ENCODE results near the gene CARMIL1. TPM values are rescaled to one million over a fixed set of nuclear protein-coding genes. Genes with fewer than 3 reads are reported as not detected.

CARMIL1 gene
- total and polyA plus RNA-seq, 10 of the 15 experiments (the other 5 are each of a cell fraction or from before 2014, with no cell fraction given): 6.4 to 18.1 (median 10.3) TPM

GRCh38 chr6:25478973-25479372 lies 199.8 kb downstream of the CARMIL1 start (continued):
- TF ChIP-seq NR2C2 (IDR thresholded peaks at IDR 0.05; ENCODE audit: borderline replicate concordance, control insufficient read depth, insufficient read length, low read depth) (no peak), JUNB (IDR thresholded peaks at IDR 0.05) (no peak), TCF12 (IDR thresholded peaks at IDR 0.05; ENCODE audit: low read depth, low read length) (no peak), CHD4 (IDR thresholded peaks at IDR 0.05) (no peak), ZSCAN29 (IDR thresholded peaks at IDR 0.05) (no peak), SREBF2 (IDR thresholded peaks at IDR 0.05; ENCODE audit: low read length) (no peak), BHLHE40 (IDR thresholded peaks at IDR 0.05; ENCODE audit: borderline replicate concordance in 1 of 2, low read depth in 2 of 2, low read length in 1 of 2) (no peak)

- Histone ChIP-seq H3K36me3 (ENCODE audit: control insufficient read depth in 2 of 2, insufficient read depth in 2 of 2, low read length in 1 of 2) (no peaks in the 10 kb centered on the region; a peak in 1 of 4 replicates), H4K20me1 (ENCODE audit: control insufficient read depth, insufficient read depth) (no peaks in the 10 kb centered on the region), H3K4me1 (ENCODE audit: control insufficient read depth, insufficient read depth, low read length) (no peaks in the 10 kb centered on the region), H3K9me3 (replicated peaks; ENCODE audit: control insufficient read depth, insufficient read depth, low read length) (no peaks in the 10 kb centered on the region), H2AFZ (ENCODE audit: control insufficient read depth, low read depth, low read length) (no peak overlapping the region), H3K4me3 (no peak overlapping the region), H3K9ac (ENCODE audit: control insufficient read depth, insufficient read depth, low read length) (no peak overlapping the region), H3K79me2 (ENCODE audit: control insufficient read depth, insufficient read depth, low read length) (no peaks in the 10 kb centered on the region), H3K27me3 (replicated peaks in 1 of 2; ENCODE audit: control insufficient read depth in 2 of 2, insufficient read depth in 2 of 2, low read length in 1 of 2) (no peaks in the 10 kb centered on the region), H3K27ac (ENCODE audit: control insufficient read depth, insufficient read depth) (no peak overlapping the region), H3K4me2 (ENCODE audit: control insufficient read depth, insufficient read depth) (no peak overlapping the region)
- ChIA-PET POLR2A (interaction anchor here (0.7 kb wide), 1 partner anchor 28 kb away, joined by 4 read pairs; no protein-coding TSS in a partner anchor), RAD21 (ENCODE audit: unreplicated experiment) (no interaction called here), SMC1A (ENCODE audit: uncharacterized antibody, unreplicated experiment) (interaction anchor here (0.8 to 3.0 kb wide), 5 partner anchors 10 to 216 kb away, joined by 3 to 13 read pairs (median 3); no protein-coding TSS in a partner anchor), CTCF (interaction anchor here (1.2 to 6.7 kb wide), 4 partner anchors 9 to 216 kb away, joined by 4 to 37 read pairs (median 5); no protein-coding TSS in a partner anchor)
- in situ Hi-C loops (cut with MboI): no loop called here
- no TSS peak for BruUV-seq (replicated peaks)
- intact Hi-C loops (cut with micrococcal nuclease; ENCODE audit: unreplicated experiment): no loop called here
- FAIRE-seq: no peak
- no peak for ATAC-seq
- 0% methylated on average over 1 of the region's 1 CpG for WGBS (ENCODE audit: insufficient coverage, insufficient replicate concordance, low lambda C conversion rate, missing lambda C conversion rate)
- no peak for DNase-seq (ENCODE audit: low read depth, low spot score)
- TF ChIP-seq NFYA (IDR thresholded peaks at IDR 0.05; ENCODE audit: borderline replicate concordance, low read depth, low read length) (no peak), NBN (IDR thresholded peaks at IDR 0.05) (no peak), ZBTB4 (CRISPR knock-in tag; IDR thresholded peaks at IDR 0.05) (no peak), IRF5 (IDR thresholded peaks at IDR 0.05; ENCODE audit: borderline replicate concordance) (no peak), HDAC2 (IDR thresholded peaks at IDR 0.05) (no peak), CHD2 (IDR thresholded peaks at IDR 0.05; ENCODE audit: borderline replicate concordance, low read depth, low read length) (no peak), CEBPB (IDR thresholded peaks at IDR 0.05; ENCODE audit: borderline replicate concordance in 1 of 2, low read depth in 2 of 2, low read length in 2 of 2) (no peak), BACH1 (IDR thresholded peaks at IDR 0.05; ENCODE audit: borderline replicate concordance) (no peak)
- TF ChIP-seq, protein P1, sequence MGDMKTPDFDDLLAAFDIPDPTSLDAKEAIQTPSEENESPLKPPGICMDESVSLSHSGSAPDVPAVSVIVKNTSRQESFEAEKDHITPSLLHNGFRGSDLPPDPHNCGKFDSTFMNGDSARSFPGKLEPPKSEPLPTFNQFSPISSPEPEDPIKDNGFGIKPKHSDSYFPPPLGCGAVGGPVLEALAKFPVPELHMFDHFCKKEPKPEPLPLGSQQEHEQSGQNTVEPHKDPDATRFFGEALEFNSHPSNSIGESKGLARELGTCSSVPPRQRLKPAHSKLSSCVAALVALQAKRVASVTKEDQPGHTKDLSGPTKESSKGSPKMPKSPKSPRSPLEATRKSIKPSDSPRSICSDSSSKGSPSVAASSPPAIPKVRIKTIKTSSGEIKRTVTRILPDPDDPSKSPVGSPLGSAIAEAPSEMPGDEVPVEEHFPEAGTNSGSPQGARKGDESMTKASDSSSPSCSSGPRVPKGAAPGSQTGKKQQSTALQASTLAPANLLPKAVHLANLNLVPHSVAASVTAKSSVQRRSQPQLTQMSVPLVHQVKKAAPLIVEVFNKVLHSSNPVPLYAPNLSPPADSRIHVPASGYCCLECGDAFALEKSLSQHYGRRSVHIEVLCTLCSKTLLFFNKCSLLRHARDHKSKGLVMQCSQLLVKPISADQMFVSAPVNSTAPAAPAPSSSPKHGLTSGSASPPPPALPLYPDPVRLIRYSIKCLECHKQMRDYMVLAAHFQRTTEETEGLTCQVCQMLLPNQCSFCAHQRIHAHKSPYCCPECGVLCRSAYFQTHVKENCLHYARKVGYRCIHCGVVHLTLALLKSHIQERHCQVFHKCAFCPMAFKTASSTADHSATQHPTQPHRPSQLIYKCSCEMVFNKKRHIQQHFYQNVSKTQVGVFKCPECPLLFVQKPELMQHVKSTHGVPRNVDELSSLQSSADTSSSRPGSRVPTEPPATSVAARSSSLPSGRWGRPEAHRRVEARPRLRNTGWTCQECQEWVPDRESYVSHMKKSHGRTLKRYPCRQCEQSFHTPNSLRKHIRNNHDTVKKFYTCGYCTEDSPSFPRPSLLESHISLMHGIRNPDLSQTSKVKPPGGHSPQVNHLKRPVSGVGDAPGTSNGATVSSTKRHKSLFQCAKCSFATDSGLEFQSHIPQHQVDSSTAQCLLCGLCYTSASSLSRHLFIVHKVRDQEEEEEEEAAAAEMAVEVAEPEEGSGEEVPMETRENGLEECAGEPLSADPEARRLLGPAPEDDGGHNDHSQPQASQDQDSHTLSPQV (IDR thresholded peaks at IDR 0.05): no peak
Observed at GRCh38 chr6:25481267-25481666, 202.1 kb downstream of the CARMIL1 start.
